G401 (cell line): ENCODE results near the gene ERP44. TPM values are rescaled to one million over a fixed set of nuclear protein-coding genes. Genes with fewer than 3 reads are reported as not detected.
"Not testable (repeated sequence)": the region's sequence is repeated elsewhere in the genome, so short reads cannot be mapped to it uniquely, and the experiment has no call there.

Experiments
- DNase-seq: peaks from one replicate; pipeline ENCODE4 v3.0.0-alpha.2; 2015; ENCODE audit warnings: low spot score
- in situ Hi-C: cut with HindIII; loops from 2 replicates; pipeline ENCODE4 v1.10.0; 2016; ENCODE audit warnings: low sequenced_read_pairs, mixed read lengths
- total RNA-seq: library from RNA; depleted of rRNA; stranded (reverse); fragments of >200 nt; shearing (Covaris generic); gene quantifications from 2 replicates; pipeline ENCODE4 v1.2.3, GENCODE V29; 2014; rRNA removed

Gene ERP44
- total RNA-seq, result 9.4 and 10.9 TPM in 2 replicates

GRCh38 chr9:100098887-100099721, at the start of gene ERP44, which contains the start of gene INVS:
Gene ERP44, minus strand, starts transcription at chr9:100099000. Its CDS starts 160 bp downstream, at chr9:100098840.
Gene INVS, plus strand, starts transcription at chr9:100099243. Its CDS starts 5,279 bp downstream, at chr9:100104522.
- peak; percentile 100 for DNase-seq
- in situ Hi-C loops, result no loop called here

- DNase-seq, in situ Hi-C loops: not testable (repeated sequence)
Observed at GRCh38 chr9:100145976-100146375, 47.2 kb upstream of the ERP44 start.

- in situ Hi-C loops, DNase-seq: not testable (repeated sequence)
Observed at GRCh38 chr9:100145167-100145934, 46.6 kb upstream of the ERP44 start.

GRCh38 chr9:100141862-100142261, 43.1 kb upstream of the ERP44 start:
- in situ Hi-C loops, DNase-seq: not testable (repeated sequence)

- DNase-seq, in situ Hi-C loops: not testable (repeated sequence)
Observed at GRCh38 chr9:100140303-100140702, 41.5 kb upstream of the ERP44 start.

GRCh38 chr9:100136799-100137198, 38.0 kb upstream of the ERP44 start:
- in situ Hi-C loops, DNase-seq: not testable (repeated sequence)

GRCh38 chr9:100134731-100135130, 35.9 kb upstream of the ERP44 start:
- in situ Hi-C loops, result no loop called here
- no peak for DNase-seq

GRCh38 chr9:100131875-100132430, 33.2 kb upstream of the ERP44 start:
- in situ Hi-C loops, result no loop called here
- DNase-seq, result no peak

- no peak for DNase-seq
- in situ Hi-C loops, result no loop called here
Observed at GRCh38 chr9:100131216-100131615, 32.4 kb upstream of the ERP44 start.

- DNase-seq, result no peak
- in situ Hi-C loops, result no loop called here
Observed at GRCh38 chr9:100129772-100130171, 31.0 kb upstream of the ERP44 start.

GRCh38 chr9:100126423-100126822, 27.6 kb upstream of the ERP44 start:
- in situ Hi-C loops, result no loop called here

GRCh38 chr9:100125910-100126309, 27.1 kb upstream of the ERP44 start:
- DNase-seq, result no peak
- in situ Hi-C loops, result no loop called here

More at GRCh38 chr9:100126423-100126822, 27.6 kb upstream of the ERP44 start:
- no peak for DNase-seq

GRCh38 chr9:100125236-100125635, 26.4 kb upstream of the ERP44 start:
- DNase-seq, result no peak
- in situ Hi-C loops, result no loop called here

GRCh38 chr9:100120286-100120685, 21.5 kb upstream of the ERP44 start:
- DNase-seq, result no peak
- in situ Hi-C loops, result no loop called here

GRCh38 chr9:100117316-100117715, 18.5 kb upstream of the ERP44 start:
- no peak for DNase-seq
- in situ Hi-C loops, result no loop called here

GRCh38 chr9:100112677-100113336, 14.0 kb upstream of the ERP44 start:
- in situ Hi-C loops, result no loop called here
- DNase-seq, result no peak

- DNase-seq, result peak; percentile 89
- in situ Hi-C loops, result no loop called here
Observed at GRCh38 chr9:100111235-100111634, 12.4 kb upstream of the ERP44 start.

GRCh38 chr9:100108559-100108958, 9.8 kb upstream of the ERP44 start:
- in situ Hi-C loops, result no loop called here
- DNase-seq, result no peak

- no peak for DNase-seq
- in situ Hi-C loops, result no loop called here
Observed at GRCh38 chr9:100106616-100107015, 7.8 kb upstream of the ERP44 start.
